Activated naive CD8-positive, alpha-beta T cell treated with anti-CD3 and anti-CD28 coated beads, Interleukin-2, amount 10 ng/mL, durations not matched to agents 7 days and 5 days (primary cell): ENCODE results near the gene SHC4. TPM values are rescaled to one million over a fixed set of nuclear protein-coding genes. Genes with fewer than 3 reads are reported as not detected.
A peak's percentile ranks its signal among the peaks of the same experiment; 100 is the strongest.
"Not testable (repeated sequence)": the region's sequence is repeated elsewhere in the genome, so short reads cannot be mapped to it uniquely, and the experiment has no call there.

Experiments
- ATAC-seq: fragments of 150-1000 bp; cut with Tn5 transposase; one replicate; pipeline ENCODE4 v1.10.0; 2021; ENCODE audit warnings: low read depth, moderate library complexity
- POLR2A ChIA-PET: fragments of 350-600 bp; sonication (Branson Sonifier 250); formaldehyde crosslinking; loops from one replicate; lab custom pipeline; 2021; ENCODE audit warnings: antibody characterized with exemption; lab: Charles Lee
- DNase-seq: peaks from one replicate; pipeline ENCODE4 v3.0.0; 2021
- H3K27ac Mint-ChIP-seq: one replicate; pipeline ENCODE4 v1.8.0; 2022; ENCODE audit warnings: mild to moderate bottlenecking, mixed read lengths
- H3K27me3 Mint-ChIP-seq: one replicate; pipeline ENCODE4 v1.8.0; 2022; ENCODE audit warnings: mild to moderate bottlenecking, moderate library complexity, mixed read lengths
- H3K36me3 Mint-ChIP-seq: one replicate; pipeline ENCODE4 v1.8.0; 2021; ENCODE audit warnings: mild to moderate bottlenecking, mixed read lengths
- H3K4me1 Mint-ChIP-seq: one replicate; pipeline ENCODE4 v1.8.0; 2021; ENCODE audit warnings: mixed read lengths
- H3K4me3 Mint-ChIP-seq: one replicate; pipeline ENCODE4 v1.8.0; 2022; ENCODE audit warnings: mild to moderate bottlenecking, moderate library complexity, mixed read lengths
- H3K9me3 Mint-ChIP-seq: one replicate; pipeline ENCODE4 v1.8.0; 2021; ENCODE audit warnings: mixed read lengths
- total RNA-seq, 2 experiments: library from RNA; stranded (reverse); gene quantifications; one replicate each; pipeline ENCODE4 v1.2.3, GENCODE V29; 2021

The SHC4 gene
- total RNA-seq, 2 experiments from 2014 or later, result 0.23 to 0.47 TPM

GRCh38 chr15:48929661-48930060 is 34.1 kb downstream of the SHC4 start:
- Mint-ChIP-seq H3K4me3 (no peak overlapping the region), H3K27ac (no peak overlapping the region), H3K36me3 (no peaks in the 10 kb centered on the region), H3K4me1 (peaks cover 21% of the 10 kb centered on the region), H3K9me3 (peaks cover 3% of the 10 kb centered on the region), H3K27me3 (peaks cover 12% of the 10 kb centered on the region)
- ATAC-seq, result no peak
- no peak for DNase-seq
- POLR2A ChIA-PET, result no interaction called here

GRCh38 chr15:48928877-48929538 is 34.7 kb downstream of the SHC4 start:
- peak; percentile 50 for ATAC-seq
- peaks cover 10% of the 10 kb centered on the region for H3K27me3 Mint-ChIP-seq
- peaks cover 3% of the 10 kb centered on the region for H3K9me3 Mint-ChIP-seq
- POLR2A ChIA-PET, result interaction anchor here (1.6 kb wide), 1 partner anchor 51 kb away, joined by 3 read pairs; the partner anchor contains the start of gene EID1
- H3K27ac Mint-ChIP-seq, result no peak overlapping the region
- H3K36me3 Mint-ChIP-seq, result no peaks in the 10 kb centered on the region
- no peak overlapping the region for H3K4me3 Mint-ChIP-seq
- no peak for DNase-seq
- H3K4me1 Mint-ChIP-seq, result peaks cover 21% of the 10 kb centered on the region

- peaks cover 6% of the 10 kb centered on the region for H3K27me3 Mint-ChIP-seq
- DNase-seq, result no peak
- ATAC-seq, result peak; percentile 22
- H3K27ac Mint-ChIP-seq, result peak overlapping the region; percentile 10
- peaks cover 3% of the 10 kb centered on the region for H3K9me3 Mint-ChIP-seq
- POLR2A ChIA-PET, result no interaction called here
- H3K36me3 Mint-ChIP-seq, result no peaks in the 10 kb centered on the region
- H3K4me1 Mint-ChIP-seq, result peaks cover 19% of the 10 kb centered on the region
- no peak overlapping the region for H3K4me3 Mint-ChIP-seq
Measured at GRCh38 chr15:48925714-48926223, 38.0 kb downstream of the SHC4 start.

GRCh38 chr15:48924528-48925393 is 39.0 kb downstream of the SHC4 start:
- Mint-ChIP-seq H3K27ac (no peak overlapping the region), H3K36me3 (no peaks in the 10 kb centered on the region), H3K4me3 (no peak overlapping the region), H3K9me3 (peaks cover 3% of the 10 kb centered on the region), H3K27me3 (peaks cover 8% of the 10 kb centered on the region), H3K4me1 (peaks cover 19% of the 10 kb centered on the region)
- no peak for ATAC-seq
- DNase-seq, result no peak
- POLR2A ChIA-PET, result no interaction called here

- DNase-seq (no peak), ATAC-seq (no peak)
- no peak overlapping the region for H3K4me3 Mint-ChIP-seq
- peaks cover 18% of the 10 kb centered on the region for H3K27me3 Mint-ChIP-seq
- POLR2A ChIA-PET, result no interaction called here
- no peak overlapping the region for H3K27ac Mint-ChIP-seq
- H3K4me1 Mint-ChIP-seq, result peaks cover 11% of the 10 kb centered on the region
- H3K36me3 Mint-ChIP-seq, result no peaks in the 10 kb centered on the region
- H3K9me3 Mint-ChIP-seq, result peaks cover 6% of the 10 kb centered on the region
Measured at GRCh38 chr15:48922046-48922445, 41.7 kb downstream of the SHC4 start.

GRCh38 chr15:48916721-48917120 is 47.0 kb downstream of the SHC4 start:
- Mint-ChIP-seq H3K4me1 (peaks cover 4% of the 10 kb centered on the region), H3K4me3 (no peak overlapping the region), H3K27me3 (peaks cover 23% of the 10 kb centered on the region), H3K9me3 (peaks cover 5% of the 10 kb centered on the region), H3K27ac (no peak overlapping the region), H3K36me3 (no peaks in the 10 kb centered on the region)
- no peak for ATAC-seq
- POLR2A ChIA-PET, result no interaction called here
- no peak for DNase-seq

- POLR2A ChIA-PET, result no interaction called here
- H3K27me3 Mint-ChIP-seq, result peaks cover 26% of the 10 kb centered on the region
Measured at GRCh38 chr15:48915861-48916260, 47.9 kb downstream of the SHC4 start.

GRCh38 chr15:48914717-48915116 is 49.0 kb downstream of the SHC4 start:
- POLR2A ChIA-PET, result no interaction called here
- Mint-ChIP-seq H3K9me3 (peaks cover 6% of the 10 kb centered on the region), H3K4me1 (peaks cover 6% of the 10 kb centered on the region), H3K36me3 (no peaks in the 10 kb centered on the region), H3K27ac (no peak overlapping the region), H3K27me3 (peaks cover 23% of the 10 kb centered on the region), H3K4me3 (no peak overlapping the region)
- DNase-seq, result no peak
- ATAC-seq, result no peak

More at GRCh38 chr15:48915861-48916260, 47.9 kb downstream of the SHC4 start:
- no peaks in the 10 kb centered on the region for H3K36me3 Mint-ChIP-seq
- peaks cover 5% of the 10 kb centered on the region for H3K9me3 Mint-ChIP-seq
- no peak for DNase-seq
- no peak for ATAC-seq
- peaks cover 4% of the 10 kb centered on the region for H3K4me1 Mint-ChIP-seq
- no peak overlapping the region for H3K4me3 Mint-ChIP-seq
- H3K27ac Mint-ChIP-seq, result no peak overlapping the region

- no peaks in the 10 kb centered on the region for H3K36me3 Mint-ChIP-seq
- POLR2A ChIA-PET, result interaction anchor here (1.5 kb wide), 1 partner anchor 35 kb away, joined by 4 read pairs; the partner anchor contains the start of gene EID1
- H3K4me3 Mint-ChIP-seq, result no peak overlapping the region
- H3K9me3 Mint-ChIP-seq, result peaks cover 3% of the 10 kb centered on the region
- peaks cover 21% of the 10 kb centered on the region for H3K27me3 Mint-ChIP-seq
- ATAC-seq, result no peak
- no peak overlapping the region for H3K27ac Mint-ChIP-seq
- DNase-seq, result no peak
- peaks cover 6% of the 10 kb centered on the region for H3K4me1 Mint-ChIP-seq
Measured at GRCh38 chr15:48913141-48913540, 50.6 kb downstream of the SHC4 start.

GRCh38 chr15:48910554-48910953 is 53.2 kb downstream of the SHC4 start:
- ATAC-seq, H3K4me1 Mint-ChIP-seq, H3K9me3 Mint-ChIP-seq, H3K36me3 Mint-ChIP-seq, POLR2A ChIA-PET, H3K4me3 Mint-ChIP-seq, DNase-seq, H3K27ac Mint-ChIP-seq: not testable (repeated sequence)
- H3K27me3 Mint-ChIP-seq, result peaks cover 11% of the 10 kb centered on the region

- H3K27me3 Mint-ChIP-seq, ATAC-seq, DNase-seq, H3K27ac Mint-ChIP-seq, H3K4me1 Mint-ChIP-seq, POLR2A ChIA-PET, H3K4me3 Mint-ChIP-seq, H3K36me3 Mint-ChIP-seq, H3K9me3 Mint-ChIP-seq: not testable (repeated sequence)
Measured at GRCh38 chr15:48909313-48909712, 54.4 kb downstream of the SHC4 start.

- POLR2A ChIA-PET, result no interaction called here
- DNase-seq (no peak), ATAC-seq (no peak)
- Mint-ChIP-seq H3K9me3 (peaks cover 1% of the 10 kb centered on the region), H3K36me3 (no peaks in the 10 kb centered on the region), H3K27me3 (no peaks in the 10 kb centered on the region), H3K4me1 (peaks cover 2% of the 10 kb centered on the region), H3K27ac (no peak overlapping the region), H3K4me3 (no peak overlapping the region)
Measured at GRCh38 chr15:48905847-48906246, 57.9 kb downstream of the SHC4 start.

GRCh38 chr15:48905216-48905615 is 58.5 kb downstream of the SHC4 start:
- no peaks in the 10 kb centered on the region for H3K36me3 Mint-ChIP-seq
- no peaks in the 10 kb centered on the region for H3K4me1 Mint-ChIP-seq
- no peaks in the 10 kb centered on the region for H3K9me3 Mint-ChIP-seq
- no peak overlapping the region for H3K4me3 Mint-ChIP-seq
- ATAC-seq, result no peak
- no peak overlapping the region for H3K27ac Mint-ChIP-seq
- POLR2A ChIA-PET, result no interaction called here
- no peak for DNase-seq
- H3K27me3 Mint-ChIP-seq, result no peaks in the 10 kb centered on the region
